ENCODE data around the gene HSPA1L. TPM values are rescaled to one million over a fixed set of nuclear protein-coding genes. Genes with fewer than 3 reads are reported as not detected.
"Not testable (repeated sequence)": the region's sequence is repeated elsewhere in the genome, so short reads cannot be mapped to it uniquely, and the experiment has no call there.

The HSPA1L gene
- total RNA-seq, 2 experiments from 2014 or later = 3.3 to 3.5 TPM

GRCh38 chr6:31801031-31801927 lies 13.8 kb downstream of the HSPA1L start:
- H3K27me3 Mint-ChIP-seq, H3K27ac Mint-ChIP-seq, POLR2A ChIA-PET, H3K4me3 Mint-ChIP-seq, DNase-seq, H3K9me3 Mint-ChIP-seq: not testable (repeated sequence)
- peaks cover 24% of the 10 kb centered on the region for H3K36me3 Mint-ChIP-seq (ENCODE audit: low read depth)
- peaks cover 53% of the 10 kb centered on the region for H3K4me1 Mint-ChIP-seq
- CTCF ChIA-PET = interaction anchor here (1.0 to 1.5 kb wide), 3 partner anchors 10 to 17 kb away, joined by 3 to 4 read pairs (median 4); no protein-coding TSS in a partner anchor

GRCh38 chr6:31799781-31800180 lies 15.3 kb downstream of the HSPA1L start:
- Mint-ChIP-seq H3K27ac (no peak overlapping the region), H3K27me3 (no peaks in the 10 kb centered on the region), H3K9me3 (no peaks in the 10 kb centered on the region), H3K36me3 (ENCODE audit: low read depth) (peaks cover 26% of the 10 kb centered on the region), H3K4me3 (no peak overlapping the region), H3K4me1 (peaks cover 40% of the 10 kb centered on the region)
- DNase-seq = no peak
- CTCF ChIA-PET = interaction anchor here (1.0 kb wide), 2 partner anchors 12 to 13 kb away, joined by 3 read pairs; no protein-coding TSS in a partner anchor
- POLR2A ChIA-PET = no interaction called here

- CTCF ChIA-PET = interaction anchor here (0.6 to 2.9 kb wide), 3 partner anchors 10 to 53 kb away, joined by 3 to 29 read pairs (median 3); partner anchors contain the start of gene LSM2
- H3K9me3 Mint-ChIP-seq = no peaks in the 10 kb centered on the region
- peak overlapping the region; percentile 62 for H3K4me3 Mint-ChIP-seq
- POLR2A ChIA-PET = interaction anchor here (0.7 kb wide), 1 partner anchor 120 kb away, joined by 6 read pairs; no protein-coding TSS in a partner anchor
- no peaks in the 10 kb centered on the region for H3K27me3 Mint-ChIP-seq
- peak; percentile 64 for DNase-seq
- H3K4me1 Mint-ChIP-seq = peaks cover 46% of the 10 kb centered on the region
- H3K36me3 Mint-ChIP-seq (ENCODE audit: low read depth) = peaks cover 25% of the 10 kb centered on the region
- H3K27ac Mint-ChIP-seq = peak overlapping the region; percentile 94
Observed at GRCh38 chr6:31797588-31797987, 17.5 kb downstream of the HSPA1L start.

GRCh38 chr6:31796993-31797385 lies 18.1 kb downstream of the HSPA1L start:
- Mint-ChIP-seq H3K36me3 (ENCODE audit: low read depth) (peaks cover 20% of the 10 kb centered on the region), H3K27ac (peak overlapping the region; percentile 94), H3K9me3 (no peaks in the 10 kb centered on the region), H3K27me3 (no peaks in the 10 kb centered on the region), H3K4me3 (peak overlapping the region; percentile 37), H3K4me1 (peaks cover 50% of the 10 kb centered on the region)
- ChIA-PET POLR2A (no interaction called here), CTCF (interaction anchor here (1.3 to 2.9 kb wide), 7 partner anchors 10 to 67 kb away, joined by 4 to 29 read pairs (median 7); partner anchors contain the start of gene LSM2)
- DNase-seq = no peak

GRCh38 chr6:31795616-31796298 lies 19.3 kb downstream of the HSPA1L start, which contains the start of gene VARS1:
Gene VARS1 (minus strand): TSS chr6:31795752. CDS start chr6:31795217, 535 bp downstream.
- peak; percentile 81 for DNase-seq
- ChIA-PET POLR2A (interaction anchor here (0.7 to 1.1 kb wide), 3 partner anchors 20 to 1175 kb away, joined by 3 read pairs; partner anchors contain the start of genes CLIC1, HSPA1A and HSPA1L), CTCF (interaction anchor here (0.7 to 2.9 kb wide), 18 partner anchors 9 to 161 kb away, joined by 3 to 29 read pairs (median 5); partner anchors contain the start of genes BAG6, HSPA1A, HSPA1L and LSM2)
- Mint-ChIP-seq H3K27me3 (no peaks in the 10 kb centered on the region), H3K27ac (peak within 1 kb of the TSS; percentile 98), H3K36me3 (ENCODE audit: low read depth) (peaks cover 24% of the 10 kb centered on the region), H3K4me1 (peaks cover 56% of the 10 kb centered on the region), H3K4me3 (peak within 1 kb of the TSS; percentile 94), H3K9me3 (no peaks in the 10 kb centered on the region)

GRCh38 chr6:31794866-31795615 lies 20.0 kb downstream of the HSPA1L start:
- H3K36me3 Mint-ChIP-seq (ENCODE audit: low read depth) = peaks cover 28% of the 10 kb centered on the region
- H3K27ac Mint-ChIP-seq = peak overlapping the region; percentile 98
- H3K9me3 Mint-ChIP-seq = no peaks in the 10 kb centered on the region
- no peaks in the 10 kb centered on the region for H3K27me3 Mint-ChIP-seq
- CTCF ChIA-PET = interaction anchor here (0.7 to 2.9 kb wide), 11 partner anchors 11 to 142 kb away, joined by 3 to 29 read pairs (median 7); partner anchors contain the start of genes BAG6, LSM2 and VWA7
- POLR2A ChIA-PET = interaction anchor here (0.6 to 1.1 kb wide), 3 partner anchors 20 to 59 kb away, joined by 3 read pairs; partner anchors contain the start of genes CLIC1, HSPA1A, HSPA1B and HSPA1L
- H3K4me1 Mint-ChIP-seq = peaks cover 59% of the 10 kb centered on the region
- no peak for DNase-seq
- H3K4me3 Mint-ChIP-seq = peak overlapping the region; percentile 94

GRCh38 chr6:31794294-31794865 lies 20.7 kb downstream of the HSPA1L start:
- ChIA-PET CTCF (interaction anchor here (0.7 to 2.6 kb wide), 4 partner anchors 12 to 25 kb away, joined by 4 to 13 read pairs (median 10); partner anchors contain the start of genes LSM2 and VWA7), POLR2A (interaction anchor here (0.6 kb wide), 1 partner anchor 33 kb away, joined by 3 read pairs; the partner anchor contains the start of gene HSPA1B)
- peaks cover 33% of the 10 kb centered on the region for H3K36me3 Mint-ChIP-seq (ENCODE audit: low read depth)
- peak overlapping the region; percentile 98 for H3K27ac Mint-ChIP-seq
- DNase-seq = no peak
- no peaks in the 10 kb centered on the region for H3K27me3 Mint-ChIP-seq
- peaks cover 61% of the 10 kb centered on the region for H3K4me1 Mint-ChIP-seq
- peak overlapping the region; percentile 94 for H3K4me3 Mint-ChIP-seq
- H3K9me3 Mint-ChIP-seq = no peaks in the 10 kb centered on the region

- peak overlapping the region; percentile 98 for H3K27ac Mint-ChIP-seq
- H3K4me1 Mint-ChIP-seq = peaks cover 62% of the 10 kb centered on the region
- ChIA-PET CTCF (interaction anchor here (2.6 kb wide), 1 partner anchor 14 kb away, joined by 13 read pairs; no protein-coding TSS in a partner anchor), POLR2A (interaction anchor here (0.7 kb wide), 1 partner anchor 13 kb away, joined by 4 read pairs; the partner anchor contains the start of gene LSM2)
- H3K9me3 Mint-ChIP-seq, DNase-seq, H3K27me3 Mint-ChIP-seq: not testable (repeated sequence)
- H3K36me3 Mint-ChIP-seq (ENCODE audit: low read depth) = peaks cover 34% of the 10 kb centered on the region
- peak overlapping the region; percentile 94 for H3K4me3 Mint-ChIP-seq
Observed at GRCh38 chr6:31793927-31794245, 21.2 kb downstream of the HSPA1L start.

GRCh38 chr6:31792761-31793171 lies 22.3 kb downstream of the HSPA1L start:
- Mint-ChIP-seq H3K27ac (no peak overlapping the region), H3K4me3 (no peak overlapping the region), H3K9me3 (no peaks in the 10 kb centered on the region), H3K36me3 (ENCODE audit: low read depth) (peaks cover 35% of the 10 kb centered on the region), H3K27me3 (no peaks in the 10 kb centered on the region), H3K4me1 (peaks cover 53% of the 10 kb centered on the region)
- CTCF ChIA-PET = interaction anchor here (0.9 to 3.3 kb wide), 2 partner anchors 15 to 54 kb away, joined by 3 to 21 read pairs; partner anchors contain the start of gene MSH5
- POLR2A ChIA-PET = no interaction called here
- DNase-seq = no peak

- DNase-seq = no peak
- Mint-ChIP-seq H3K4me3 (no peak overlapping the region), H3K36me3 (ENCODE audit: low read depth) (peaks cover 33% of the 10 kb centered on the region), H3K4me1 (peaks cover 46% of the 10 kb centered on the region), H3K27me3 (no peaks in the 10 kb centered on the region), H3K27ac (peak overlapping the region; percentile 46), H3K9me3 (no peaks in the 10 kb centered on the region)
- ChIA-PET POLR2A (no interaction called here), CTCF (interaction anchor here (0.9 to 3.3 kb wide), 7 partner anchors 10 to 245 kb away, joined by 3 to 21 read pairs (median 3); partner anchors contain the start of genes ATP6V1G2, LSM2 and MSH5)
Observed at GRCh38 chr6:31792090-31792374, 23.1 kb downstream of the HSPA1L start.

- Mint-ChIP-seq H3K4me3 (no peak overlapping the region), H3K27me3 (no peaks in the 10 kb centered on the region), H3K9me3 (no peaks in the 10 kb centered on the region), H3K36me3 (ENCODE audit: low read depth) (peaks cover 35% of the 10 kb centered on the region), H3K27ac (peak overlapping the region; percentile 72), H3K4me1 (peaks cover 41% of the 10 kb centered on the region)
- peak; percentile 41 for DNase-seq
- CTCF ChIA-PET = interaction anchor here (1.0 to 3.3 kb wide), 9 partner anchors 9 to 245 kb away, joined by 3 to 21 read pairs (median 3); partner anchors contain the start of genes ATP6V1G2, LSM2 and MSH5
- POLR2A ChIA-PET = no interaction called here
Observed at GRCh38 chr6:31791324-31792089, 23.6 kb downstream of the HSPA1L start.

Measured in activated CD4-positive, alpha-beta T cell treated with anti-CD3 and anti-CD28 coated beads, Interleukin-2, amount 10 ng/mL, durations not matched to agents 7 days and 5 days (primary cell).